Left lung (tissue), 10 donors: ENCODE measurements around the gene NOBOX. TPM values are rescaled to one million over a fixed set of nuclear protein-coding genes. Genes with fewer than 3 reads are reported as not detected.
"Not testable (repeated sequence)": the region's sequence is repeated elsewhere in the genome, so short reads cannot be mapped to it uniquely, and the experiment has no call there.

ENCODE experiments used
- ATAC-seq: fragments of 200-7000 bp; cut with Tn5 transposase; one replicate; pipeline ENCODE4 v1.9.1; 2020; ENCODE audit warnings: moderate library complexity
- DNase-seq, 4 donors: peaks; one replicate each; pipeline ENCODE4 v3.0.0-alpha.2; 2013 to 2020
- H3K27ac ChIP-seq, 2 donors: fragments of 200-600 bp; sonication (generic) in 1 of 2; one replicate each; pipeline versions ENCODE4 v1.5.0 to v1.8.0; 2020 to 2021
- H3K27me3 ChIP-seq, 2 donors: fragments of 200-600 bp; sonication (generic) in 1 of 2; one replicate each; pipeline versions ENCODE4 v1.5.0 to v1.8.0; 2020 to 2021
- H3K36me3 ChIP-seq, 2 donors: fragments of 200-600 bp; sonication (generic) in 1 of 2; one replicate each; pipeline versions ENCODE4 v1.5.0 to v1.8.0; 2020 to 2021
- H3K4me1 ChIP-seq, 2 donors: fragments of 200-600 bp; one replicate each; pipeline ENCODE4 v1.8.0; 2021
- H3K4me3 ChIP-seq, 2 donors: fragments of 200-600 bp; sonication (generic) in 1 of 2; one replicate each; pipeline versions ENCODE4 v1.5.0 to v1.8.0; 2020 to 2021; ENCODE audit warnings: mild to moderate bottlenecking in 1 of 2
- H3K9me3 ChIP-seq, 2 donors: fragments of 200-600 bp; sonication (generic) in 1 of 2; one replicate each; pipeline versions ENCODE4 v1.5.0 to v1.8.0; 2020 to 2021
- CTCF ChIP-seq, 2 donors: fragments of 200-600 bp; sonication (generic) in 1 of 2; IDR thresholded peaks; one replicate each; pipeline versions ENCODE4 v1.5.0 to v1.8.0; 2021; ENCODE audit warnings: antibody characterized with exemption in 2 of 2
- intact Hi-C, 2 donors: fragments of 100-400 bp; cut with DNase I; formaldehyde crosslinking; loops; one replicate each; pipeline versions ENCODE4 v1.11.2 to v1.14.2; 2022
- polyA plus RNA-seq, 6 donors: library from polyadenylated mRNA; unstranded; fragments of 120-200 nt; gene quantifications; one replicate each; pipeline ENCODE4 v1.2.1, GENCODE V29; 2013; ENCODE audit not compliant: insufficient read length in 6 of 6
- total RNA-seq, 2 donors: library from RNA; stranded (reverse); fragmentation: NEBNext Ultra II Directional; extraction: Animal tissue kit (Norgen Biotek cat#: 25700); gene quantifications; one replicate each; pipeline ENCODE4 v1.2.1, GENCODE V29; 2021
- donor health status: DM: no; HTN: yes; CAD: no.
- donor health status: DM: no; HTN: no; CAD: no.

Gene NOBOX
- total and polyA plus RNA-seq, 8 donors: not detected

GRCh38 chr7:144378651-144379050 is 24.8 kb downstream of the NOBOX start:
- TF ChIP-seq CTCF (IDR thresholded peaks at IDR 0.05): no peak
- no peaks in the 10 kb centered on the region for H3K27me3 ChIP-seq
- H3K27ac ChIP-seq: no peak overlapping the region
- peaks cover 0 to 41% of the 10 kb centered on the region in 2 donors for H3K36me3 ChIP-seq
- no peak overlapping the region for H3K4me3 ChIP-seq
- intact Hi-C loops: no loop called here
- no peaks in the 10 kb centered on the region for H3K4me1 ChIP-seq
- DNase-seq (no peak), ATAC-seq (no peak)
- no peaks in the 10 kb centered on the region for H3K9me3 ChIP-seq

- H3K4me3 ChIP-seq, H3K27ac ChIP-seq, H3K36me3 ChIP-seq, H3K9me3 ChIP-seq, H3K27me3 ChIP-seq, H3K4me1 ChIP-seq, DNase-seq, intact Hi-C loops: not testable (repeated sequence)
- peak; percentile 51 for ATAC-seq
These were observed 34.3 kb downstream of the NOBOX start for GRCh38 chr7:144369221-144369620.

- DNase-seq, ATAC-seq, H3K9me3 ChIP-seq, H3K4me1 ChIP-seq, intact Hi-C loops, H3K36me3 ChIP-seq, H3K4me3 ChIP-seq, H3K27ac ChIP-seq, H3K27me3 ChIP-seq: not testable (repeated sequence)
These were observed 36.2 kb downstream of the NOBOX start for GRCh38 chr7:144367250-144367649.

DNA sequence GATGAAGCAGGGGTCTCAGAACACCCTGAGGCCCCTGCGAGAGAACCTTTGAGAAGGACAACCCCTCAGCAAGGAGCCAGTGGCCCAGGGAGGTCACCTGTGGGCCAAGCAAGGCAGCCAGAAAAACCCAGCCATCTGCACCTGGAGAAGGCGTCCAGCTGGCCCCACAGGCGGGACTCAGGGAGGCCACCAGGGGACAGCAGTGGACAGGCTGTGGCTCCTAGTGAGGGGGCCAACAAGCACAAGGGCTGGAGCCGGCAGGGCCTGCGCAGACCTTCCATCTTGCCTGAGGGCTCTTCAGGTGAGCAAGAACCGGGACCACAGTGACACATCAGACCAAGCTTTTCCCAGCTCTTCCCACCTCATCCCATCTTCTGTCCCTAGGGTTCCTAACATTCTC is 38.0 kb downstream of the NOBOX start:
- ATAC-seq, H3K27me3 ChIP-seq: not testable (repeated sequence)

GRCh38 chr7:144362061-144362460 is 41.4 kb downstream of the NOBOX start:
- intact Hi-C loops, H3K36me3 ChIP-seq, H3K9me3 ChIP-seq, H3K4me1 ChIP-seq, ATAC-seq, H3K27ac ChIP-seq, H3K27me3 ChIP-seq, DNase-seq, H3K4me3 ChIP-seq: not testable (repeated sequence)

More for the DNA sequence above, 38.0 kb downstream of the NOBOX start:
- H3K4me1 ChIP-seq, H3K36me3 ChIP-seq, intact Hi-C loops, H3K27ac ChIP-seq, H3K4me3 ChIP-seq, DNase-seq, H3K9me3 ChIP-seq: not testable (repeated sequence)

- H3K27ac ChIP-seq, DNase-seq, H3K4me1 ChIP-seq, ATAC-seq, intact Hi-C loops, H3K27me3 ChIP-seq, H3K36me3 ChIP-seq, H3K4me3 ChIP-seq, H3K9me3 ChIP-seq: not testable (repeated sequence)
These were observed 46.6 kb downstream of the NOBOX start for GRCh38 chr7:144356860-144357259.

GRCh38 chr7:144356185-144356584 is 47.3 kb downstream of the NOBOX start:
- H3K4me1 ChIP-seq, H3K9me3 ChIP-seq, H3K4me3 ChIP-seq, ATAC-seq, intact Hi-C loops, DNase-seq, H3K27ac ChIP-seq, H3K36me3 ChIP-seq, H3K27me3 ChIP-seq: not testable (repeated sequence)

- H3K4me3 ChIP-seq, H3K27me3 ChIP-seq, H3K9me3 ChIP-seq, H3K36me3 ChIP-seq, DNase-seq, H3K4me1 ChIP-seq, H3K27ac ChIP-seq, intact Hi-C loops: not testable (repeated sequence)
- ATAC-seq: peak; percentile 93
These were observed 48.2 kb downstream of the NOBOX start, which contains the start of gene ARHGEF5 for GRCh38 chr7:144355176-144355822. ARHGEF5 (plus strand) TSS chr7:144355402; CDS start chr7:144362670, 7,268 bp downstream.

DNA sequence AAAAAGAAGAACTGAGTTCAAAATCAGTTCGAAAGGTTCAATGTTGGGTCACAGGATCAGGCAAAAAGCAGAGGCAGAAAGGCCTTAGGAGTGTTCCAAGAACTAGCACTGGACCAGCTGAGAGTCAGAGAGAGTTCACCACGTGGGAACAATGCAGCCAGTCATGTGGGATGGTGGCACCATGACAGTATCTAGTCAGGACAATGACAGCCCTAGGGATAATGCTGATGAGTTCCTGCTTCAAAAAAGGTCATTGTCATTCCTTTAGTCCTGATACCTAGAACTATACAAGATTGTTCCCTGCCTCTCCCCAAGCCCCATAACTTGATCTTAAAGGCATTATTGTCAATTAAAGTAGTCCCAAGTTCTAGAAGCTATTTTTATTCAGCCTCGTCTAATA is 51.8 kb downstream of the NOBOX start:
- ATAC-seq, H3K9me3 ChIP-seq, DNase-seq, H3K4me1 ChIP-seq, H3K36me3 ChIP-seq, H3K27me3 ChIP-seq, intact Hi-C loops, H3K4me3 ChIP-seq, H3K27ac ChIP-seq: not testable (repeated sequence)

DNA sequence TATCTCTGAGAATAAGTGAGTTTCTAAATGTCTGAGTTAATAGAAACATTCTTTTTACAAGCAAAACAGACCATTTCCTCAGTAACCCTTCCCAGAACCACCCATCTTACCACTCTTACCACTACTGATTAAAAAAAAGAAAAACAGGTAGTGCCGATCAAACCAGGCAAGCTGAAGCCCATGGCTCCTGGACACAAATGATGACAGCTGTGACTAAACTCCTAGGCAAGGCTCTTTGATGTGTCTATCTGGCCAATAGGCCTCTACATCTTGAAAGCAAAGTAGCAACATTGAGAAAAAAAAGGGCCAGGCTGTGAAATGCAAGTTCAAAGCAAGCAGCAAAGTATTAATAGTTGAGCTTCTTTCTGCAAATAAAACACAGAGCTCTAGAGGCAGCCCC is 54.9 kb downstream of the NOBOX start:
- H3K4me3 ChIP-seq, DNase-seq, intact Hi-C loops, ATAC-seq, H3K27me3 ChIP-seq, H3K27ac ChIP-seq, H3K9me3 ChIP-seq, H3K4me1 ChIP-seq, H3K36me3 ChIP-seq: not testable (repeated sequence)
